Measurements from ENCODE around the gene GANC.
"Not testable (repeated sequence)": the region's sequence is repeated elsewhere in the genome, so short reads cannot be mapped to it uniquely, and the experiment has no call there.

The GANC gene

DNA sequence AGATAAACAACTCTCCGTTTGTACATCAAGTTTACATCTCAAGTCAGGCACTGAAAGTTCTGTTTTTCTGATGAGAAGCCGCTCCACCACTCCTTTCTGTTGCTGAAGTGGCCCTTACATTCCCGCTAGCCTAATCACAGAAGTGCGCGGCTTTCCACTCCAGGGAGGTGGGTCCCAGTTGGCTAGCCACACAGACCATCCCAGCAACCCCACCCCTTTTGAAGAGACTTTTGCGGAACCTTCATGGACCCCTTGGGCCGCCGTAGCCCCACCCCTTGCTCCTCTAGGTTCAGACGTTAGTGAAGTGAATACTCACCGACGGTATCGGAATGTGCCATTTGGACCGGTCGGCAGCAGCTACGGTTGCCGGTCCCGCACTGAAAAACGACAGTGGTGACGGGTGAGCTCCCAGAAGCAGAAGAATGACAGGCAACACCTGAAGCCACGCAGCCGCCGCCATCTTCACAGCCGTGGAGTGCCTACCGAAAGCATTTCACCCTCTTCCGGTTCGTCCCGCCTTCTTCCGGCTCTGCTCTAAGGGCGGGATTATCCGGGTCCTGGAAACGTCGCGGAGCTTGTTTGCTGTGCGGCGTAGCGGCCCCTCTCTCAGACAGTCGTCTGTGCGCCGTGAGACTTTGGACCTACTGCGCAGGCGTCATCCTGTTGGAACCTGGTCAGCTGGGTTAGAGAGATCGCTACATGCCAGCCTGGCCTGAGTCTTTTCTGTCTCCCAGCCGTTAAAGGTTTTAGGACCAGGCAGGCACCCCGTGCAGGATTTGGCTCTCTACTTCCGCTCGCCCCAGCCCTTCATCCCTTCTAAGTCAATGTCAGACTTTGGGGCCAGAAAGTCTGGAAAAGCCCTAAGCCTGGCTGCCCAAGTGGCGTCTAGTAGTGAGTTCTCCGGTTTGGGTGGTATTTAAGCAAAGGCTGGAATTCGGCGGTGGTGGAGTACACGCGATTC is at the start of gene GANC, which contains the start of gene TMEM87A:
TSS of gene GANC (plus strand) at position 263 of the 961 bp plus-strand sequence. CDS start 1,281 bp downstream, outside the sequence.
TSS of gene TMEM87A (minus strand) at position 495 of the 961 bp plus-strand sequence. CDS start at position 460, 35 bp downstream.
- DNase-seq, result peak; percentile 99

DNA sequence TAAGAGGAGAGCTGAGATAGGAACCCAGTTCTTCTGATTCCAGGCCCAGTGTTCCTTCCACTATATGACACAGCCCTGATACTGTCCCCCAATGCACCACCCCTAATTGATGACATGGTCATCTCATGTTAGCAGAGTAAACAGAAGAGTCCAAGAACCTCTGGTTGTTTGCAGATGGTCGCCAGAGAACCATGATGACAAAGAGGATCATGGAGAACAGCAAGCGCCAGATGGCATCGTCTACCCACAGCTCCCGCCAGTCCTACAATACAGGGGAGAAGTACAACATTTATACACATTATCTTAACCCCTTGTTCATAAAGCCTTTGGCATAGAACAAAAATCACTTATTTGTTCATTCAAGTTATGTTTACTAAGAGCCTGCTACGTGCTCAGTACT is 46.4 kb upstream of the GANC start:
- DNase-seq, result no peak

DNA sequence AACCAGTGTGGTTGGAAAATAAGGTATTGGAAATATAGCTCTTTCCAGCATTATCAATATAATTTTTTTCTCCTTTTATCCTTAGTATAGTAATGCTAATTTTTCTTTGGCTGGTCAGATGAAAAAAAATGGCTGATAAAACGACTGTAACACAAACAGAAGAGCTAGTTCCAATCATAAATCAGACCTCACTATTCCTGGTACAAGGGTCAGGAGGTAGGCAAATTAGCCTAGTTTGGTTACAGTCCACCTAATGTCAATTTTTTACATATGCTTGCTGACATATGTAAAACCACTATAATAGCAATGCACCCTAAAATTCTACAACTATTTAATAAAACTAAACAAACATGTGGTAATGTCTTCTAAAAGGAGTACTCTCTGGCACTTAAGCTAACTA is 45.0 kb upstream of the GANC start:
- DNase-seq, result no peak

GRCh38 chr15:42228981-42229380 is 44.0 kb upstream of the GANC start:
- DNase-seq, result not testable (repeated sequence)

DNA sequence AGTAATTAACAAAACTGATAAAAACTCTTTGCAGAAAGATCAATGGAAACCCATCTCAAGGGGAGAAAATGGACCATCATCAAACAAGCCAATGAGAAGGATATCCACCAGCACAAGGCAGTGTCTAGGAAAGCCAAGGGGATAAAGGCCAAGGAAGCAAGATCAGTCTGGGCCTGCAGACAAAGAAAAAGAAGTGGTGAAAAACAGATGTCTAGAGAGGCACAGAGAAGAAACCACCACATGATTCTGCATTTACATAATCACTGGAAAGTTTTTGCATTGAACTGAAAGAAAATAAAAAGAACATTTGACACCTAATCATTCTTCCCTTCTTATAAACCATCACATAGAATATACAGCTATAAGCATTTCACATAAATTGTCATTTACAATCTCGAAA is 41.9 kb upstream of the GANC start:
- DNase-seq, result no peak

- DNase-seq, result no peak
Observed at GRCh38 chr15:42232606-42233005, 40.4 kb upstream of the GANC start.

GRCh38 chr15:42233107-42233506 is 39.9 kb upstream of the GANC start:
- no peak for DNase-seq

DNA sequence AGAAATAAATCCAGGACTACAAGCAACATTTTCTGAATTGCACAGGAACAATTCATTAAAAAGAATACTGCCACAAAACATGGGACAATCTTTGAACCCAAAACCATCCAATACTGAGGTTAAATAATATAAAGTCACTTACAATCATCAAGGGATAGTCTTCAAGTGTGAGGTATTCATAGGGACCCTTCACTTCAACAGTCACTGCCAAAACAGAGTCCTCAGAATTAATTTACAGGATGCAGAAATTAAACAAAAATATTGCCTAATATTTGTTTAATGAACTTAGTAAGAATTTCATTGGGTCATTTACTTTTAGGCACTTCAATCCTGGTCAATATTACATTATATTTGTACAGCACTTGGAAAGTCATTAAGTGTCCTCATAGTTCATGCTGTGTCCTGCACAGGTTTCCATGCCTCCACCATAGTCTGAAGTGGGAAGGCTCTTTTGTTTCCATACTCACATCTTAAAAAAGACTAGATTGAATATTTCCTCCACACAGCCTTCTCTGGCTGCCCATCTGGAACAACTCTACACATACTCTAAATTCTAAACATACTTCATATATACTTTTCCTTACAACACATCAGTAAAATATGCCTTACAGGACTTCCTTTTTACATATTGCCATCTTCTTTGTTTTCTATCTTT is 33.3 kb upstream of the GANC start:
- DNase-seq, result no peak

DNA sequence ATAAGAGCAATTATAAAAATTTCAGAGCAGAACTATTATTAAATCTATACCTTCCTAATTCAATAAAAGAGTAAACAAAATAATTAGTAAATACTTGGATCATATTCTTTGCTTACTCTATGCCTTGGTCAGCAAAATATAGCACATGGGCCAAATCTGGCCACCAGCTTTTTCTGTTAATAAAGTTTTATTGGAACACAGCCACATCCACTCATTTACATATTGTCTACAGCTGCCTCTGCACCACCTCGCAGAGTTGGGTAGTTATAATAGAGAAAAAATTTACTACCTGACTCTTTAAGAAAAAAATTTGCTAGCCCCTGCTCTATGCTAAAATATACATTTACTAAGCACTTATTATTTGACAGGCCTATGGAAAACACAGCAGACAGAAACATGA is 32.2 kb upstream of the GANC start:
- no peak for DNase-seq

DNA sequence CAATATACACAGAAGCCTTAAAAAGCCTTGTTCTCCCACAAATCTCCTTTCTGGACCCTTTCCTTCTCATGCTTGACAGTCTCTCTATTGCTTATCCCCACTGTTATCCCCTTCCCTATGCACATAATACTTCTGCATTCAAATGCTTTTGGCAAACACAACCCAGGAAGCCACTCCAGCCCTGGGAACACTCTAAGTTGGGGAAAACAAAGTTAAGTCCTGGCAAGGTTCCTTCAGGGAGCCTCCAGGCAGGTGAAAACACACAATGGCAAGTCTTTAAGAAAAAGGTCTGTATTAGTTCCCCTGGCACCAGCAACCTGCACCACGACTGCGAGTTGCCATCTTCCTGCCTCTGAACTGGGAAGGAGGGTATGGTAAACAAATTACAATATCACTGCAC is 19.7 kb upstream of the GANC start:
- no peak for DNase-seq

GRCh38 chr15:42264795-42265194 is 8.2 kb upstream of the GANC start:
- DNase-seq, result no peak

DNA sequence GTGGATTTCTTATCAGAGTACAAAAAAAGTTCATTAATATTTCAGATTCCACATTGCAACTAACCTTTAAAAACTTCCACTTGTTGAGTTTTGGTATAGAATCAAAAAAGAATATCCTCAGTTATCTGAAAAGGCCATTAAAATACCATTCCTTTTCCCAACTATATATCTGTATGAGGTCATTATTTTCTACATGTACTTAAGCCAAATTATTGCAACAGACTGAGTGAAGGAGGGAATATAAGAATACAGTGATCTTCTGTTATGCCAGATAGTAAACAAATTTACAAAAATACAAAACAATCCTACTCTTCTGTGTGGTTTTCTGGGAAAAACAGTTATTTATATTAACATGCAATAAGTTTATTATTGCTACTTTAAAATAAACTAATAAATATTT is 5.7 kb upstream of the GANC start:
- no peak for DNase-seq

GRCh38 chr15:42270551-42270950 is 2.5 kb upstream of the GANC start:
- no peak for DNase-seq

DNA sequence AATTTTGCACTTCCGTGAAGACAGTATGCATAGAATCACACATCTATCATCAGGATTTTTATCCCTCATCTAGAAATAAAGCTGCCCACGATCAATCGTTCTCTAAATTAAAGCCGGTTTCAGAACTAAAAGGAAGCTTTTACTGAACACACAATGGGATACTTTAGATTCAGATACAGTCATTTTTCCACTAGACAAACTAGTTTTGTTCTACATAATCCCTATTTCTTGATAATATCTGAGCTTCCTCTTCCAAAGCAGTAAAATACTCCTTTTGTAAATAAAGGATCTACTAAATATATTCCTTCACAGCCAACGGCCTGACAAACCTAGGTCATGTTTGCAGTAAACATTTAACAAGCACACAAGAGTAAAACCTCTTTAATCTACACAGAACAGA is 2.0 kb upstream of the GANC start:
- DNase-seq, result no peak

- DNase-seq, result peak; percentile 64
Observed at GRCh38 chr15:42273900-42274701, 1.1 kb downstream of the GANC start.

DNA sequence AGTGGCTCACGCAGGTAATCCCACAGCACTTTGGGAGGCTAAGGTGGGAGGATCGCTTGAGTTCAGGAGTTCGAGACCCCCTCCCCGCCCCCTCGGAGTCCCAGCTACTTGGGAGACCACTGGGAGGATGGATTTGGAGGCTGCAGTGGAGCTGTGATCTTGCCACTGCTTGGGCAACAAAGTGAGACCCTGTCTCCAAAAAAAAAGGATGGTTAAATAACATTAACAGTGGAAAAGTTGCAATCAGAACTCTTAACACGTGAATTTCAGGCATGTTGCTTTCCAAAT is 1.6 kb downstream of the GANC start:
- DNase-seq, result peak; percentile 16

DNA sequence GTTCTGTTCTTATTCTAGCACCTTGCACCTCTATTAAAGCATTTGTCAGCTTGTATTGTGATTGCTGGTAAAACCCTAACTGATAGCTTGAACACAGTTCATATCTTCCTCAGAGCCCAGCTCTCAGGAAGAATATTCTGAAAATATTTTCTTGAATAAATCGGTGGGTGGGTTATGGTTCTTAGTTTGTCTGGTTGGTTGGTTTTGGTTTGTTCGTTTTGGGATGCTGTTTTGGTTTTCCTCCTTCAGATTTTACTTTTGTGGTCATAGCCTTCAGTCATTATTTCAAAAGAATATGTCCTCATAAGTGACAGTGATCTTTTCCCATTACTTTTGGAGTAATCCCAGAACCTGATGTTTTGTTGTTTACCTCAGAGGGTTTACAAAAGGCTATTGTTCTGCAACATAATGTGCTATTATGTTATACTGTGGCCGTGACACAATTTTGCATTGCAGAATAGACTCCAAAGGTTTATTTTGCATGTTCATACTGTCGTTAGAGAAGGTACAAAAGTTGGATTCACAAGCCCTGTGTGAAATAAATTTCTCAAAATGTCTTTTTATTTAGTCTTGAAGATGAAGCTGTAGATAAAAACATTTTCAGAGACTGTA is 2.9 kb downstream of the GANC start:
- no peak for DNase-seq

- no peak for DNase-seq
Observed at GRCh38 chr15:42276762-42277161, 3.8 kb downstream of the GANC start.

DNA sequence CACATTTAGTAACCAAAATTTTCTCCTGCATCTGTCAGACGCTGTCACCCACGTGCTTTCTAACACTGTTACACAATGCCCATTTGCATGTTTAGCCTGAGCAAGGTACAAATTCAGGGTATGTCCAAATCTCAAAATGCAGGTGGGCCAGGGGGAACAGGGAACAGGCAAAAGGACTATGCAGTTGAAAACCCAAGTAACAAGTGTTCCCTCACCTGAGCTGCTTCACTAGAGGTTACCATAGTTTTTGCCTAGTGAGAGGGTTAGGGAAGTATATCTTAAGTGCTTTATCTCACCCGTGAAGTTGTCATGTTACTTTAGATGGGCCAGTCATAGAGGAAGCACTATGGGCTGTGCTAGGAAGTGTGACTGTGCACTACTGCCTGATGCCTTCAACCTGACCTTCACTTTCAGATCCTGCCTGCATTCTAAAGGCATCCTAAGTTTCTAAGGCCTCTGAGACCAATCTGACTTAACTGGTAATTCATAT is 6.3 kb downstream of the GANC start:
- no peak for DNase-seq

DNA sequence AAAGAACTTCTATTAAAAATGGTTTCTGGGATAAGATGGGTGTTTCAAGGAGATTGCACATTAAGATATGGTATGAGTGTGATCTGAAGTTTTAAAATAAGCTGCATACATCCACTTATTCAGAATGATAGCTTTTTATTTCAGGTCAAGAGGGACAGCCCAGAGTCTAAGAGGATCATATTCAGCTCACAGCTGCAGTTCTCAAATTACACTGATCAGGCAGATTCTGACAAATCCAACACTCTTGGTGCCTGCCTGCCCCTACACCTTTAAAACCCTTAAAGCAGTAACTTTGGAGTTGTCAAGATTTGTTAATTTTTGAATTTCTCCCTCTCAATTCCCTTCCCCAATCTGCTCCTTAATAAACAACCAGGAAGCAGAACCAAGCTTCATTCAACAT is 9.3 kb downstream of the GANC start:
- DNase-seq, result no peak

- DNase-seq, result no peak
Observed at GRCh38 chr15:42282926-42283325, 9.9 kb downstream of the GANC start.

DNA sequence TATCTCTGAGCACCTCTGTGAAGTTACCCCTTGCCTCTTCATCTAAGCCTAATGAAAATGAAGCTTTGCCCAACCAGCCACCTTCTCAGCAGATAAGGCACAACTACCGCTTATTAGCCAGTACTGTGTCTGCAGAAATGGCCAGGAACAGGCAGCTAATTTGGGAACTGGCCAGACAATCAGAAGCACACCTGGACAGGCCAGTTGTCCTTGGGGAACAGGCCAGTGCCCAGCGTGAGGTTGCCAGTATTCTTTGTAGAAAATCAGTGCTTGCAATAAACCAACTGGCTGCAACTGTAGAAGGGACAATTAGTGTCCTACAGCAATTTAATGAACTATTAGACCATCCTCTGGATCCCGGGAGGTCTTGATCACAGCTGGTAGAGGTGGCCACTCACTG is 10.7 kb downstream of the GANC start:
- no peak for DNase-seq

DNA sequence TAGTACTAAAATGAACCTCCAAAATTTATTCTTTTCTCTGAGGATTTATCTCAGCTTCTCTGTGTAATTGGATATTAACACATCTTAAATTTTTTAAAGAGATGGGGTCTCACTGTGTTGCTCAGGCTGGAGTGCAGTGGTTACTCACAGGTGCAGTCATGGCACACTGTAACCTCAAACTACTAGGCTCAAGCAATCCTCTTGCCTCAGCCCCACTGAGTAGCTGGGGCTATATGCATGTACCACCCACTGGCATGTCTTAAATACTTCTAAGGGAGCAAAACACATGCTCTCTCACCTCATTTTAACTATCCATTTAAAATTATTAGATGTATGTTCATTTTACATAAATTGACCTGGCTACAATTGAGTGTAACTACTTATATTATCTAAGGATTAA is 11.6 kb downstream of the GANC start:
- DNase-seq, result no peak

All from right hindlimb (tissue), 1 donor.